ENCODE data around the gene NSD1.
A peak's percentile ranks its signal among the peaks of the same experiment; 100 is the strongest.

NSD1 gene

DNA sequence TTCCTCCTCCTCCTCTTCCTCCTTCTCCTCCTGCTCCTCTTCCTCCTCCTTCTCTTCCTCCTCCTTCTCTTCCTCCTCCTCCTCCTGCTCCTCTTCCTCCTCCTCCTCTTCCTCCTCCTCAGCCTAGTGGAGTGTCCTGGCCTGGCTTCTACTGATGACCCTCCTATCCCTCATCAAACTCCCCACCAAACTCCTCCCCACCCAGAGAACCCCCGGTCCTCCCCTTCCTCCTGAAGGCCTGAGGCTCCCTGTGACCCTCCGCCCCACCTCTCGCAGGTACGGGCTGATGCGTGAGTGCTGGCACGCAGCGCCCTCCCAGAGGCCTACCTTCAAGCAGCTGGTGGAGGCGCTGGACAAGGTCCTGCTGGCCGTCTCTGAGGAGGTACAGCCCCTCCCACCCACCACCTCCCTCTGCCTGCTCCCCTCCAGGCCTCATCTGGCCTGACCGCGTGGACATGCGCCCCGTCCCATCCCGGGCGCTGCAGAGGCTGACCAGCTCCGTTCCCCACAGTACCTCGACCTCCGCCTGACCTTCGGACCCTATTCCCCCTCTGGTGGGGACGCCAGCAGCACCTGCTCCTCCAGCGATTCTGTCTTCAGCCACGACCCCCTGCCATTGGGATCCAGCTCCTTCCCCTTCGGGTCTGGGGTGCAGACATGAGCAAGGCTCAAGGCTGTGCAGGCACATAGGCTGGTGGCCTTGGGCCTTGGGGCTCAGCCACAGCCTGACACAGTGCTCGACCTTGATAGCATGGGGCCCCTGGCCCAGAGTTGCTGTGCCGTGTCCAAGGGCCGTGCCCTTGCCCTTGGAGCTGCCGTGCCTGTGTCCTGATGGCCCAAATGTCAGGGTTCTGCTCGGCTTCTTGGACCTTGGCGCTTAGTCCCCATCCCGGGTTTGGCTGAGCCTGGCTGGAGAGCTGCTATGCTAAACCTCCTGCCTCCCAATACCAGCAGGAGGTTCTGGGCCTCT is 36.3 kb upstream of the NSD1 start:
- DNase-seq (ENCODE audit: low spot score), result no peak

DNA sequence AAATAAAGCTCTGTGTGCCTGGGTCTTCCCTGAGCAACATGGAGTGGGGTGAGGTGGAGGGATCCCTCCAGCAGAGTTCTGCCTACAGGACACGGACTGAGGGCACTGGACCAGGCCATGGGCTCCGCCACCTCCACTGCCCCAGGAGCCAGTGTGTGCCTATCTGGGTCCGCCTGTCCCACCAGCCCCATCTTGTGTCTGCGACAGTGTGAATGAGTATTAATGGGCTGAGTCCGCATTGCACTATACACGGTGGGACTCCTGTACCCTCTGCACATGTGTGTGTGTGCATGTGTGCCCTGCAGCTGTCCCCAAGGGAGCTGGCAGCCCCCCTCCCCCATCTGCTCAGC is 35.5 kb upstream of the NSD1 start:
- no peak for DNase-seq (ENCODE audit: low spot score)

DNA sequence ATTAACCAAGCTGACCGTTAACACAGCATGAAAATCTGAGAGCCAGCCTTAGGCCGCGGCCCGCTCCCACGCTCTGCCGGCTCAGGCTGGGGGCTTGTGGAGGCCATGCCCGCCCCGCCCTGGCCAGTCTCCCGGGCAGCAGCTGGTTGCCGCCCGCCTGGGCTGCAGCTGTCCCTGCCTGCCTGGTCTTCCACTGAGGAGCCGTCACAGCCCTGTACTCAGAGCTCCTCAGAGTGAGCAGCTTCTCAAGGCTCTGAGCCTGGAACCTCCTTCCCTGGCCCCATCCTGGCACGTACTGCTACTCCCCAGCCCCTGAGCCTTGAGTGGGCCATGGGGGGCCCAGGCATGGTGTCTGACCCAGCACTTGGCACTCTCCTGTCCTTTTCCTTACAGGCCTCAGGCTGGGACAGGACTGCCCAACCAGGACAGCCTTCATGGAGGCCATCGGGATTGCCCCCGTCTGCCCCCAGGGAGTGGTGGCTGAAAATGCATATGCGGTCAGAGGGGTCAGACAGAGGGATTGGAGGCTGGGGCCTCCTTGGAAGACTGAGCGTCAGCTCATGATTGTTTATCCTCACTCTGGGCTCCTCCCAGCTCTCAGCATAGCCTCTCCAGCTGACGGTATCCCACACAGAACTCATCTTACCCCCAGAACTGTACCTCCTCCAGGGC is 35.0 kb upstream of the NSD1 start:
- DNase-seq (ENCODE audit: low spot score), result no peak

DNA sequence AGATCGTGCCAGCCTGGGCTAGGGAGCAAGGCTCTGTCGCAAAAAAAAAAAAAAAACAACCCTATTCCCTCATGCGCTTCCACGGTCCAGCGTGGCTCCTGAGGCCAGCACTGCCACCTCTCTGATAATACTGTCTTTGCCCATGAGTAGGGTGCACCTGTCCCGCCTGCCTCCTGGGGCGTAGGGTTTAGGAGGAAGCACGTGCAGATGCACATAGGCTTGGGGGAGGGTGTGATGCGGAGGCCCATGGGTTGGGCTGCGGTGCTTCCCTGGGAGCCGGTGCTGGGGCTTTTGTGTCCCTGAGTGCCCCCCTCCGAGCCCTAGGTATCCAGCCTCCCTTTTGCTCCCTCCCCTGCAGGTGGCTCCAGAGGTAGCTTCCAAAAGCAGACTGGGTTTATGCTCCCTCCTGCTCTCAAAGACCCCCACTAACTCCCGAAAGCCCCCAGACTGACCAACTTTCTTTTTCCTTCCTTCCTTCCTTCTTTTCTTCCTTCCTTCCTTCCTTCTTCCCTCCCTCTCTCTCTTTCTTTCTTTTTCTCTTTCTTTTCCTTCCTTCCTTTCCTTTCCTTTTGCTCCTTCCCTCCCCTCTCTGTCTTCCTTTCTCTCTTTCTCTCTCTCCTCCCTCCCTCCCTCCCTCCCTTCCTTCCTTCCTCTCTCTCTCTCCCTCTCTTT is 34.0 kb upstream of the NSD1 start:
- no peak for DNase-seq (ENCODE audit: low spot score)

DNA sequence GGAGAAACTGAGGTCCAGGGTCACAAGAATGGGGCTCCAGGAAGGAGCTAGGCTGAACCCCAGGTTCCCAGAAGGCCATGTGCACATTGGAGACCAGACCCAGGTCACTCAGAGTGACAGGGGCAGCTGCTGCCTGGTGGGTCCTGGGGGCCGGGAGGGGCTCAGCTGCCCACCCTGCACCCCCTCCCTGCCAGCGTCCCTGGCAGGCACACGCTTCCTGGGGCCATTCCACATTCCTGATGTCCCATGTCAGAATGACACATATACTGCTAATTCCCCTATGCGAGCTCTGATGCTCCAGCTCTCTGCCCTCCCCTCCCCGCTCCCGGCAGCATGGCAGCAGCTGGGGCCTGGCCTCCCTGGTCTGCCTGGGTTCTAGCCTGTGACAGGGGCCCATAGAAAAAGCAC is 32.9 kb upstream of the NSD1 start:
- no peak for DNase-seq (ENCODE audit: low spot score)

DNA sequence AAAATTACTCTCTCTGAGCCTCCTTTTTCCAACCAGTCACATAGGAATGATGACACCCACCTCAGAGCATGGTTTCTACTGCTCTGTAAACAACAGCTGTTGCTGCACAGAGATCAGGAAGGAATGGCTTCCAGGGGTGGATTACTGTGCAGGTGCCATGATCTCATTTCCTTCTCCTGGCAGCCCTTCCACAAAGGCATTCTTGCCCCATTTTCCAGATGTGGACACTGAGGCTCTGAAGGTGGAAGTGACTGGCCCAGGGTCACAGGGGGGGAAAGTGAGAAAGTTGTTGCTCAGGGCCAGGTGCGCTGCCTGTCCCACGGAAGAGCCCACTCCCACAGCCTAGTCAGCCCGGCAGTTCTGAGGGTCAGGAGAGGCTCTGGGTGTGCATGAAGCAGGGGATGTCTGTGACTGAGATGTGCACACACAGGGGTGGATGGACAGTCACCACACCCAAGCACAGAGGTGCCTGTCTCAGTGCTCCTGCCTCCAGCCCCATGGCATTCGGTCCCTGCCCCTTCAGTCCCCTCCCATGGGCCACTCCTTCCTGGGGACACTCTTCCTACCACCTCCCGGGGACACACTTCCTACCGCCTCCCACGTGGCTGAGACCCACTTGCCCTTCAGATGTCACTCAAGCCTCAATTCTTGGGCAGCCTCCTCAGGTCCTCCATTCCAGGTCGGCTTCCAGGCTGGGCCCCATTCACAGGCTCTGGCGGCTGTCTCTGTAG is 29.9 kb upstream of the NSD1 start:
- DNase-seq (ENCODE audit: low spot score), result no peak

DNA sequence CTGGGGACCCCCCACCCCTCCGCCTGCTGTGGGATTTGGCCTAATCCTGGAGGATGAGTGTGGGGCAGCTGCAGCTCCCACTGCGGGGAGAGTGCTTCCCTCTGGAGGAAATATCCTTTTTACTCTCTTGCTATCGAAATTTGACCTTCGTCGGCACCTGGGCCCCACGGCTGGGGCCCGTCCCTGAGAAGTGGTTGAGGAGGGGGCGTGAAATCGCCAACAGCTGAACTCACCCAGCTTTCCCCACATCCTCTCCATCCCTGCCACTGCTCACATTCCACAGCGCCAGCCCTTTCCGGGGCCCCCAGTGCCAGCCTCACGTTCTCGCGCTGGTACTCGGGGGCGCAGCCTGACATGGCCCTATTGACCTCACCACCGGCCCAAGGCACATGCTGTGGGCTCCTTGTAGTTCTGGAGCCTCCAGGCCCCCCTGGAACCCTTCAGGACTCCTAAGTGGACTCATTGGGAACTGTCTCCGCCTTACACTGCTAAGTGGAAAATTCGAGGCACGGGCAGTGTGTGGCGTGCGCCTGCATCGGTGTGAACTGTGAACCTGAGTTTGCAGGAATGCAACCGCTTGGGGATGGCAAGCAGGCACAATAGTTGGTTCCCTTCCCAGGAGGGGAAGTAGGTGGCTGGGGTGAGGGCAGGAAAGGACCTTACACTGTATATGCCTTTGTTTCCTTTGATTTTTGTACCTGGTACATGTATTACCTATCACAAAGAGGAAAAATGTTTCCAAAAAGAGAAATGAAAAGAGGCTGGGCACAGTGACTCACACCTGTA is 27.7 kb upstream of the NSD1 start:
- DNase-seq (ENCODE audit: low spot score), result no peak

DNA sequence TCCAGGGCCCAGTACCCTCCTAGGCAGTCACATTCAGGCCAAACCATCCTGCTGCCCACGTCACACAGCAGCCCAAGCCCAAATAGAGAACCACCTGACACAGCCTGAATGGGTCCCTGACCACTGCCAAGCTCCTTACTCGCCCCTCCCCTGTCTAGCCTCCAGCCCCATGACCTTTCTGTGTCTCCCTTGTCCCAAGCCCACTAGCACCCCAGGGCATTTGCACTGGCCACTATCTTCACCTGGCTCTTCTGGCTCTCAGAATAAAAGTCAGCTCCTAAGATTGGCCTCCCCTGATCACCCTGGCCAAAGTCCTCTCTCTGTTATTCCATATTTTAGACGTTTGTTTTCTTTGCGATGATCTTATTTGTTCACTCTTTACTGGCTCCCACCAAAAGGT is 26.4 kb upstream of the NSD1 start:
- no peak for DNase-seq (ENCODE audit: low spot score)

DNA sequence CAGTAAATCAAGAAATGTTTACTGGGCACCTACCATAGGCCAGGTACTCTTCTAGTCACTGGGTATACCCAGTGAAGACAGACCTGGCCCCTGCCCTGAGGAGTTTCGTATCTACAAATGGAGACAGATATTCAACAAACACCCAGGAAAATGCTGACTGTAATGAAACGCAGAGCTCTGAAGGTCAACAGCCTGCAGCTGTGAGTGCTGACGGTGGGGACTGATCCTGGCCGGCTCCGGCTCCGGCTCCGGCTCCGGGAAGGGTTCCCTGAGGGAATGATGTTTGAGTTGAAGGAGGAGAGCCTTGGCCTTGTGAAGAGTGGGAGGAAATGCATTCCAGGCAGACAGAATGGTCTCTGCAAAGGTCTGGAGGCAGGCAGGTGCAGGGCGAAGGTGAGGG is 23.8 kb upstream of the NSD1 start:
- no peak for DNase-seq (ENCODE audit: low spot score)

DNA sequence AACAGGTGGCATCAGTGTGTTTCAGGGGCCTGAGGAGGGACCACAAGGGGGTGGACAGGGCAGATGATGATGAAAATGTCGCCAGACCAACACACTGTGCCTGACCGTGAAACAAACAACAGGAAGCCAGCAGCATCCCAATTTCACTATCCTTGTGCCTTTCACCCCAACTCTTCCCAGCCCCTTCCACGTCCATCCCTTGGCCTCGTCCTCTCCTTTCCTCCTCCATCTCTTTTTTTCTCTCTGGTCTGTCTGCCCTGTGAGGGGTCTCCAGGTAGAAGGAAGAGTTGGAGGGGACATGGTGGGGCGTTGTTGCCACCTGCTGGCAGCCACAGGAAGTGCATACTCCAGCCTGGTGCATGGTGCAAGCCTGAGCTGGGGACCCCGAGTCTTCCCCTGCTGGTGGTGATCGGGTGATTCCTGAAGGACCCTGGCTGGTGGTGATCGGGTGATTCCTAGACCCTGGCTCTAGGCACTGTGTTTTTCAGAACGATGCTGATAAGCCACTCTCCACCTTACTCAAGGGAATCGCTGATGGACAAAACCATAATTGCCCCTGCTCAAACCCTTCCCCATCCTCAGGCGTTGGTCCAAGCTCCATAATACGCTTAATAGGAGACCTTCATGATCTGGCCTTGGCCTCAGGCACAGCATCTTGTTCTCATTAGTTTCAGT is 21.7 kb upstream of the NSD1 start:
- peak; percentile 84 for DNase-seq (ENCODE audit: low spot score)

DNA sequence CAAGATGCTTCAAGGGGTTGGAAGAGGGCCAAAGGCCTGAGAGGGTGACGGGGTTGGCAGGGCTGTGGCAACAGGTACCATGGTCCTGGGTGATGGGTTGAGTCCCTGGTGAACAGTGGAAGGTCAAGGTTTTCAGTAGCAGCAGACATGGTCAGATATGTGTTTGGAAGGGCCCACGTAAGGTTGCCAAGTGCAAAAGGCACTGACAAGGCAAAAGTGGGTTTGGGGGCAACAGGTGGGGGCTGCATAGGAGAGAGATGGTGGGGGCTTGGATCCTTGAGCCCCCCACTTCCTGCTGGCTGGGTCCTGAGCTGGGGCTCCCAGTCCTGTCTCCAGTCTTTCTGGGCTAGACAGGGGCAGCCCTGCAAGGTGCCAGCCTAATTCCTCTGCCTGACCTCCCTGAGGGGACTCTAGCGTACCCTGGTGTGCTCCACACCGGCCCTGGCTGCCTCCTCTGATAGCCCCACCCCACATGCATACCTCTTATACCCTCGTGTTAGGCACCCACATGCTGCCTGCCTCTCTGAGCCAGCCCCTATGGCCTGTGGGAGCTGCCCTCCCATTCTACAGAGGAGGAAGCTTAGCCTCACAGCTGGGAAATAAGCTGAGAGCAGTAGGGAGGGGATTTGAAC is 20.9 kb upstream of the NSD1 start:
- no peak for DNase-seq (ENCODE audit: low spot score)

DNA sequence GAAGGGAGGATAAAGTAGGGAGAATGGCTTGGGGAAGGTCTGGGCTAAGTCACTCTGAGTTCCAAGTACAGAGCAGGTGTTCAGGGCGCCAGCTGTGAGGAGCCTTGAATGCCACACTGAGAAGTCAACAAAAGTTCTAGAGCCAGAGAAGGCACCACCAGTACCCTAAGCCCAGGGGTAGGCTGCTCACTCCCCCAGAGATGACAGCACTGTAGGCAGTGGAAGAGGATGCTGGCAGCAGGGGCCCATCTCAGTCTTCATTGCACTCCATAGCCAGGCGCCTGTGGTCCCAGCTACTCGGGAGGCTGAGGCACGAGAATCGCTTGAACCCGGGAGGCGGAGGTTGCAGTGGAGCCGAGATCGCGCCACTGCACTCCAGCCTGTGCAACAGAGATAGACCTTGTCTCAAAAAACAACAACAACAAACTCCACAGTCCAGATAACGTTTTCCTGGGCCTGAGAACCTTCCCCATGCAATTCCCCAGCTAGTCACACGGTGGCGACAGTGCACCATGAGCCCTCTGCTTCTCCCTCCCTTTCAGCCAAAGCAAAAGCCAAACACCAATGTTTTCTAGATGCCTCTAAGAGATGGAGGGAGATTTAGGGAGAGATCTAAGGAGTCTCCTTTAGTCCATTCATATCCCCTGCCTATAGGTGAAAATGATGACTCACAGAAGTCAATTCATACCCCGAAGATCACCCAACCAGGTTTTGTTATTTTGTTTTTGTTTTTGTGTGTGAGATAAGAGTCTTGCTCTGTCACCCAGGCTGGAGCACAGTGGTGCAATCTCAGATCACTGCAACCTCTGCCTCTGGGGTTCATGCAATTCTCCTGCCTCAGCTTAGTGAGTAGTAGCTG is 19.8 kb upstream of the NSD1 start:
- DNase-seq (ENCODE audit: low spot score), result peak; percentile 82

DNA sequence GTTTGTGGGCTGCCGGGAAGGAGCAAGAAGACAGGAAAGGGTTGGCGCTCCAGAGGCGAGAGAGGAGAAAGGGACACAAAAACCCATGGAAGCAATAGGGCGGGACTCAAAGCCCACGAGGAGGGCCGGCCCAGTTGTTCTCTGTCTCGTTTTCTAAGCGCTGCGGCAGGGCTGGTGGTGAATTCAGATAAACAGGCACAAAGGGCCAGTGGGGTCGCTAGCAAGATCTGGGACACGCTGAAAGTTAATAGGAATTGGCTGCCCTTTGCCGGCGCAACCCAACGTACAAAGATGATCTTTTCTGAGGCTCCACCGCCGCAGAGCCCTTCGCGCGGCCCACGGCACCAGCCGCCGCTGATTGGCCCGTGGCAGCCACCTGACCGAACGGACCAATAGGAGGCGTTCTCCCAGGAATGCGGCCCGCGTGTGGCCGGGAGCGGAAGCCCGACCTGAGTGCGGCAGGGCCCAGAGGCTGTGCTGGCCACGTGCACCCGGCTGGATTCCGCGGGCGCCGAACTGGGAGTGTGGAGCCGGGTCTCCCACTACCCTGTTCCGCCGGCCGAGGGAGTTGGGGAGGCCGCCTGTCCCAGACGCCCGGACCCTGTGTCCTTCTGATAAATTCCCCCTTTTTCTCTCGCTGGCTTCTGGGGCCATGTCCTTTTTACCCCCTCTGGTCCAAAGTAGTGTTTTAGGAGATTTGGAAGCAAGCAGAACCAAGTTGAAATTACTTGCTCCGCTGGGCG is 16.8 kb upstream of the NSD1 start:
- DNase-seq (ENCODE audit: low spot score), result peak; percentile 28

DNA sequence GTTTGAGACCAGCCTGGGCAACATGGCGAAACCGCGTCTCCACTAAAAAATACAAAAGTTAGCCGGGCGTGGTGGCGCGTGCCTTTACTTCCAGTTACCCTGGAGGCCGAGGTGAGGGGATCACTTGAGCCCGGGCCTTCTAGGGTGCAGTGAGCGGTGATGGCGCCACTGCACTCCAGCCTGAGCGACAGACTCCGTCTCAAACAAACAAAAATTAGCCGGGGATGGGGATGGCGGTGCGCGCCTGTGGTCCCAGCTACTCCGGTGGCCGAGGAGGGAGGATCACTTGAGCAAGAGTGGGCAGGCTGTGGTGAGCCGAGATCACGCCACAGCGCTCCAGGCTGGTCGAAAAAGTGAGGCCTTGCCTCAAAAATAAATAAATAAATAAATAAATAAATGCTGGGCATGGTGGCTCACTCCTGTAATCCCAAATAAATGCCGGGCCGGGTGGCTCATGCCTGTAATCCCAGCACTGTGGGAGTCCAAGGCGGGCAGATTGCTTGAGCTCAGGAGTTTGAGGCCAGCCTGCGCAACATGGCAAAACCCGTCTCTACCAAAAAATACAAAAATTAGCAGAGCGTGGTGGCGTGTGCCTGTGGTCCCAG is 16.0 kb upstream of the NSD1 start:
- no peak for DNase-seq (ENCODE audit: low spot score)

DNA sequence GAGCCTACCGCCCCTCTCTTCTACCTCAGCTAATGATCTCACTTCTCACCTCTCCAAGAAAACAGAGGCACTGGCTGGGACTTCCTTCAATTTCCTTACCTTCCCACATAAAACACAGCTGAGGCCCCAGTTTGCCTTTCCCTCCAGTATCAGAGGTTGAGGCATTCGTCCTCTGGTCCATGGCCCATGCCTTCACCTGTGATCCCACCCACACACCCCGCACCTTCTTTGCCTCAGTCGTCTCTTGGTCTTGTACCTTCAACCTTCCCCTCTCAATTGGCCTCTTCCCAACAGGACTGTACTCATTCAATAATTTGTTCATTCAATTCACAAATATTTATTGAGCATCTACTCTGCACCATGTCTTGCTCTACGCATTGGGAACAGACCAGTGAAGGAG is 11.0 kb upstream of the NSD1 start:
- peak; percentile 6 for DNase-seq (ENCODE audit: low spot score)

DNA sequence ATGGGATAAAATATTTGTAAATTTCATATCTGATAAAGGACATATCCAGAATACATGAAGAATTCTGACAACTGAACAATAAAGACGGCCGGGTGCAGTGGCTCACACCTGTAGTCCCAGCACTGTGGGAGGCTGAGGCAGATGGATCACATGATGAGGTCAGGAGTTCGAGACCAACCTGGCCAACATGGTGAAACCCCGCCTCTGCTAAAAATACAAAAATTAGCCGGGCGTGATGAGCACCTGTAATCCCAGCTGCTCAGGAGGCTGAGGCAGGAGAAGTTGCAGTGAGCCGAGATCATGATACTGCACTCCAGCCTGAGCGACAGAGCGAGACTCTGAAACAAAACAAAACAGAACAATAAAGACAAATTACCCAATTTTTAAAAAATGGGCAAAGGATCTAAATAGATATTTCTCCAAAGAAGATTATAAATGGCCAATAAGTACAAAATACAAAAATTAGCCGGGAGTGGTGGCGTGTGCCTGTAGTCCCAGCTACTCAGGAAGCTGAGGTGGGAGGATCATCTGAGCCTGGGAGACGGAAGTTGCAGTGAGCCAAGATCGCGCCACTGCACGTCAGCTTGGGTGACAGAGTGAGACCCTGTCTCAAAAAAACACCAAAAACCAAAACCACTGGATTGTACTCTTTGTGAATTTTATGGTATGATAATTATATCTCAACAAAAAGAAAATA is 9.6 kb upstream of the NSD1 start:
- DNase-seq (ENCODE audit: low spot score), result no peak

DNA sequence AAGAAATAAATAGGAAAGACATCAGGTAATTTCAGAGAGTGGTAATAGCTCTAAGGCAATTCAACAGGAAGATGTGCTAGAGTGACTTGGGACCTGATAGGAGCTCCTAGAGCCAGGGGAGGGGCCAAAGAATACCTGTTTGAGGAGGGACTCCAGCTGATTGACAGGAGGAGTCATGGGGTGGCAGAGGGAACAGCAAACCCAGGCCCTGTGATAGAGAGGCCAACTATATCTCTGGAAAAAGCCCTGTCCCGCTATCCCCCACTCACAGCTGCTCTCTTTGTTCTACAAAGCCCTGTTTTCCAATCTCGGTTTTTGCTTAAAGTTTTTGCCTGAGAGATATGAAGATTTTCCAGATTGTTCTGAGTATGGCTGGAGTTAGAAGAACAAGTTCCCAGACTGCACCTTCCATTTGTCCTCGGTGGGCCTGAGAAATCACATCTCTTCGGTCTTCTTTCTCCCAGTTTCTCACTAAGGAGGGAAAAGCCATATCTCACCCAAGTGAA is 9.0 kb upstream of the NSD1 start:
- DNase-seq (ENCODE audit: low spot score), result peak; percentile 7
